Left renal pelvis (tissue), 4 donors: ENCODE data around the gene GRK5. TPM values are rescaled to one million over a fixed set of nuclear protein-coding genes. Genes with fewer than 3 reads are reported as not detected.

ENCODE experiments used
- DNase-seq, 4 donors: peaks; one replicate each; pipeline ENCODE4 v3.0.0-alpha.2; 2013; ENCODE audit warnings: low read depth in 4 of 4, low spot score in 3 of 4
- polyA plus RNA-seq, 4 donors: library from polyadenylated mRNA; unstranded; fragments of 120-200 nt; gene quantifications; one replicate each; pipeline ENCODE4 v1.2.1, GENCODE V29; 2013; ENCODE audit not compliant: insufficient read length in 4 of 4

Gene GRK5
- polyA plus RNA-seq, 4 donors, result 14.5 to 35.1 (median 18.2) TPM

GRCh38 chr10:119413093-119413453 lies 205.7 kb downstream of the GRK5 start:
- no peak for DNase-seq

- peak in 1 of 4 donors; percentile 32 for DNase-seq
Measured at GRCh38 chr10:119413471-119414080, 206.2 kb downstream of the GRK5 start.

- peak in 2 of 4 donors; percentile 60 to 70 for DNase-seq
Measured at GRCh38 chr10:119414081-119414611, 206.8 kb downstream of the GRK5 start.

DNA sequence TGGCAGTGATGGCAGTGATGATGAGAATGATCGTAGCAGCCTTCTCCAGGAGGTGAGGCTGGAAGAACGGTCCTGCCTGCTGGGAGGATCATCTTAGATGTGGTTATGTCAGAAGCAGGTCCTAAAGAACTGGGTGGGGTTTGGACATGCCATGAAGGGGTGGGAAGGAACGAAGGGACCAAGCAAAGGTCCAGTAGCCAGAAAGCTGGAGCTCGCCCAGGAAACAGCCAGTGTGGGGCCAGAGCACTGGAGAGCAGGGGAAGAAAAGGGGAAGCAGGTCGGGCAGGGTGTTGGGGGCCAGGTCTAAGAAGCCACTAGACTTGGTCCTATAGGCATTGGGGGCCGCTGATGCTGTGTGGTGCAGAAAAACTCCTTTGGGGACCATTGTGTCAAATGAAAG lies 207.8 kb downstream of the GRK5 start:
- no peak for DNase-seq

GRCh38 chr10:119415536-119416503 lies 208.4 kb downstream of the GRK5 start:
- DNase-seq, result no peak

DNA sequence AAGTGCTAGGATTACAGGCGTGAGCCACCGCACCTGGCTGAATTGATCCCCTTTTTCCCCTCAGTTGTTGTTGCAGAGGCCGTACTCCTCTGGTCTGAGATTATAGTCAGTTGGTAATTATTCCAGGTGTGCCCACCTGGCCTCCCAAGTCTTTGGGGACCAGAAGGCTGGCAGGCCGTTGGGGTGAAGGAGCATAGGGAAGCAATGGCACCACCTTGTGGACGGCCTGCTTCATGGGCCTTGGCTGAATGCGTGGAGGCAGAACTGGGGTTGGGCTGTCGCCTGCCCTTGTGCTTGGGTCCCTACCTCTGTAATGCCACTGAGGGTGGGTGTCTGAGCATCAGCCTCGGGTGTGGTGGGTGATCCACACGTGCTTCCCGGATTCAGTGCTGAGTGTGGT lies 209.5 kb downstream of the GRK5 start:
- no peak for DNase-seq

DNA sequence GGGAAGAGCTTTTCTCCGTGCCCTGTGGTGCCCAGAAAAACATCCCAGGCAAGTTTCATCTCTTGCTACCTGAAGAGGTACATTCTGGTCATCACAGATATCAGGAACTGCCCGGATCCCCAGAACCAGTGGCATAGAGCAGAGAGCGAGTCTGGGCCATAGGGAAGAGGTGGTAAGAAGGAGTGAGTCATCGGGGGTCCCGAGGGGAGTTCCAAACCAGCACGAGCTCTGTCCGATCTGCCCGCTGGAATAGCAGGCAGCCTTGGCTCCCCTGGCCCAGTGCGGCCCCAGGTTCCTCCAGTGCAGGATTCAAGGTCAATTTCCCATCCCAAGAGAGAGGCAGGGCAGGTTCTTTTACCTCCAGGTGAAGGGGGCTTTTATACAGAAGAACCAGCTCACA lies 210.5 kb downstream of the GRK5 start:
- DNase-seq, result no peak

GRCh38 chr10:119418362-119418761 lies 211.0 kb downstream of the GRK5 start:
- no peak for DNase-seq

- DNase-seq, result no peak
Measured at GRCh38 chr10:119419931-119420330, 212.6 kb downstream of the GRK5 start.

DNA sequence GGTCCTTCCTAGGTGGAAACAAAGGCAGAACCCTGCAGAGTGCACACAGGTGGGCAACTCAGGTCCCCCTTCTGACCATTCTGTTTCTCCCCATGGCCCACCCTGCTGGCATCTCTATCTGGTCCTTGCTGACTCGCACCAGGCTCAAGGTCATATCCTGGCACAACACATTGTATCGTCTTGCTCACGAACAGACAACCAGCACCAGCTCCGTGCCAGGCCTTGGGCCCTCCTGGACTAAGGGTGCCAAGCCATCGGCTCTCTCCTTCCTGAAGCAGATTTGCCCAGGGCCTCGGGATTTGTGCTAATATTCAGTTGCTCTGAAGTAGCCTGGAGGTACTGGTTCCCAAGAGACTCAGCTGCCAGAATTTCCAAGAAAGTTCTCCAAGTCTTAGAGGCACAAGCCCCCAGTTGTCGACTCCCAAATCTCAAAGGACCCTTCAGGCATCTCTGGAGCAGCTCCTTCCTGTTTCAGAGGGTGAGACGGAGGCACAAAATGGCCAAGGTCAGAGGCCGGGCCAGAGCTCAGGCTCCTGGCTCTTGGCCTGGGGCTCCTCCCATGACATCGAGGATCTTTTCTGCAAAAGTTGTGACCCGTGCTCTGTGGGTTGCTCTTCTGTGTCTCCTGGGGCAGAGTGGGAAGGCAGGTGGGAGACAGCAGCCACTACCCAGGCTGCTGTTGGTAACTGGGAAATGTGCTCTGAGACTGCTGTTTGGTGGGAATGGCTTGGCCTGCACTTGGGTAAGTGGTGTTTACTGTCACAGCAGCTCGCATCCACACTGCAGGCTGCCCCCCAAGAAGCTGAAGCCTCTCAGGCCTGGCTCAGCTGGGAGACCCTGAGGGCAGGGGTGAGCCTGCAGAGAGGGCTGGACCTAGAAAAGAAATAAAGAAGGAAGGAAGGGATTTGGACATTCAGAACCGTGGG lies 213.8 kb downstream of the GRK5 start:
- DNase-seq, result no peak

DNA sequence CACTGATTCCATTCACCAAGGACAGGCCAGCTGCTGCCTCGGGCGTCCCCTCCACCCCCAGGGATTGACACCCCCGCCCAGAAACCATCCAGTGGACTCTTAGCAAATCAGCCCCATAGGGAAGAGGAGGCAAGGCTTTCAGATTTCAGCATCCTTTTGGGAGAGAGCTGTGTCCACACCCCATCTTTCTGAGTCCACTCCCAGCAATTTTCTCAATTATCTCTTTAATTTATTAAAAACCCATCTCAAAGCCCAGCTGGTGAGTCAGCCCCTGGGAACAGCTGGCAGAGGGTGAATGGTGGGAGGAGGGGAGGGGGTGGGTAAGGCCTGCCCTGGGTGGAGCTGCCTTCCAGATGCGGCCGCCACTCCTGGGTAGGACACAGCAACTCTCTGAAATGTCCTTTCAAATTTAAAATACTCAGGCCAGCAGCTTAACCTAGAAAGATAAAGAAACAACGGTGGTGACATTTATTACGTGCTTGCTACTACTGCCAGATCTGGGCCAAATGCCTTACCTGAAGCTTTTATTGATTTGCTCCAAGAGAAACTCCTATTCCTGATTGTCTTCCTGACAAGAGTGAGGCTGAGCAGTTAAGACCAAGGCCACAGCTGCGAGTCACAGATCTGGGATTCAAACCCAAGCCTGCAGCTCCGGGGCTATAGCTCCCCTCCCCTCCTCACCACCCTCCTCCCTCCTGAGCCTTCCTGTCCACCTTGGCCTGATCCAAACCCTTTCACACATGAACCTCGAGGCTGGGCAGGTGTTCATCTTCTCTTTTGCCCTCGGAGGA lies 214.7 kb downstream of the GRK5 start:
- no peak for DNase-seq

GRCh38 chr10:119422682-119423509 lies 215.5 kb downstream of the GRK5 start:
- no peak for DNase-seq

DNA sequence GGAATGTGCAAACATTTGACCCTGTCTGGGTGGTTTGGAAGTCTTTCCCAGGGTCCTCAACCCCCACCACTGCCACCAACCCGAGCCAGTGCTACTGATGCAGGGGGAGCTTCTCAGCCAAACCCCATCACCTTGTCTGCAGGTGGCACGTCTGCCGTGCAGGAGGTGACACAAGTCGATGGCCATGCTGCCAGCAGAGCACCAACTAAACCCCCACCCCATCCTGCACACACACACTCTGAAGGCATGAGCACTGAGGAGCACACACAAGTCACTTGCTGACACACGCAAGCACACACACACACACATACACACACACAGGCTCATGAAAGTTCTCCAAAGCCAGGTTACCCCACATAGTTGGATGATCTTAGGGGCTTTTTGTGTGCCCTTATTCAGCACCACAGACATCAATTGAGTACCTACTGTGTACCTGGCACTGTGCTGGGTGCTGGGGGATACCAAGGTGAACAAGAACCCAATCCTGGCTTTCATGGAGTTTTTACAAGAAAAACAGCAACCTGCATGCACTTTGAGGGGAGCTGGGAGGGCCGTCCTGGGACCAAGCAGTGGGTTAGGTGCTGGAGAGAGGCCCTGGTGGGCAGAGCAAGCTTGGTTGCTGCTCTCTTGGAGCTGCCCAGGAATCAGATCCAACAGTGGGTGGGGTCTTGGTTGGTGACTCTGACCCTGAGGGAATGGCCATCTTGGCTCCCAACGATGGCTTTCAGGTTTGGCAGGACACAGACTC lies 216.3 kb downstream of the GRK5 start:
- DNase-seq, result no peak

GRCh38 chr10:119424258-119424975 lies 217.0 kb downstream of the GRK5 start:
- no peak for DNase-seq

- no peak for DNase-seq
Measured at GRCh38 chr10:119425102-119425880, 217.9 kb downstream of the GRK5 start.

DNA sequence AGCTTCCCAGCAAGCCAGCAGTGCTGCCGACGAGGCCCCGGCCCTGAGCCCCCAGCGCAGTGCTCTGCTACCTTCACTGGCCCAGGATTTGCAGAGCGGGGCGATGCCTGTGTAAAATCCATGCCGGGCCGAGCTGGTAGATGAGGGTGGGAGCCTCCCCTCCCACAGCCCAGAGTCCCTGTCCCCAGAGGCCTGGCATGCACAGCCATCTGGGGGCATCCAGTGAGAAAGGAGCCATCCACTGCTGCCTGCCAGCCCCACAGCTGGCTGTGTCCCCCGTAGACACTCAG lies 218.5 kb downstream of the GRK5 start:
- DNase-seq, result no peak

GRCh38 chr10:119426699-119427098 lies 219.3 kb downstream of the GRK5 start:
- DNase-seq, result no peak
